MCF 10A (cell line): ENCODE data around the gene ATP6AP1. TPM values are rescaled to one million over a fixed set of nuclear protein-coding genes. Genes with fewer than 3 reads are reported as not detected.

Source experiments
- BruUV-seq: library from RNA; stranded (reverse); fragments of 400-500 nt; replicated peaks from 2 replicates; lab custom pipeline; 2021; lab: Mats Ljungman, UMichigan
- CTCF ChIA-PET: fragments of 300-600 bp; sonication (Branson Sonifier 250); formaldehyde crosslinking; extraction: SDS; loops from one replicate; lab custom pipeline; 2021; ENCODE audit warnings: antibody characterized with exemption, inconsistent platforms; lab: Yijun Ruan, JAX
- POLR2A ChIA-PET: fragments of 300-600, 350-650 bp; sonication (Branson Sonifier 250); formaldehyde crosslinking; extraction: SDS; loops from one replicate; lab custom pipeline; 2020; ENCODE audit warnings: antibody characterized with exemption, inconsistent platforms; lab: Yijun Ruan, JAX
- DNase-seq: peaks from one replicate; pipeline ENCODE4 v3.0.0-alpha.2; 2018; ENCODE audit not compliant: unreplicated experiment
- H3K27ac Mint-ChIP-seq: one replicate; pipeline ENCODE4 v1.8.0; 2022; ENCODE audit warnings: mild to moderate bottlenecking, low read depth, mixed read lengths; ENCODE audit not compliant: unreplicated experiment
- H3K27me3 Mint-ChIP-seq: one replicate; pipeline ENCODE4 v1.8.0; 2022; ENCODE audit warnings: mixed read lengths; ENCODE audit not compliant: insufficient read depth, unreplicated experiment
- H3K36me3 Mint-ChIP-seq: one replicate; pipeline ENCODE4 v1.8.0; 2022; ENCODE audit warnings: mild to moderate bottlenecking, moderate library complexity, mixed read lengths; ENCODE audit not compliant: insufficient read depth, unreplicated experiment
- H3K4me1 Mint-ChIP-seq: one replicate; pipeline ENCODE4 v1.8.0; 2022; ENCODE audit warnings: mixed read lengths; ENCODE audit not compliant: insufficient read depth, unreplicated experiment
- H3K4me3 Mint-ChIP-seq: one replicate; pipeline ENCODE4 v1.8.0; 2022; ENCODE audit warnings: mild to moderate bottlenecking, moderate library complexity, mixed read lengths; ENCODE audit not compliant: unreplicated experiment
- H3K9me3 Mint-ChIP-seq: one replicate; pipeline ENCODE4 v1.8.0; 2022; ENCODE audit warnings: mixed read lengths; ENCODE audit not compliant: unreplicated experiment
- intact Hi-C: fragments of 100-400 bp; cut with micrococcal nuclease; formaldehyde crosslinking; loops from 2 replicates; pipeline ENCODE4 v1.14.1; 2022
- total RNA-seq: library from RNA; stranded (reverse); gene quantifications from 2 replicates; pipeline ENCODE4 v1.2.3, GENCODE V29; 2022
- TF ChIP-seq, protein P1 (sequence below): fragments of 200-600 bp; IDR thresholded peaks from one replicate; pipeline ENCODE4 v1.8.0; 2022; ENCODE audit warnings: antibody characterized with exemption, mild to moderate bottlenecking; ENCODE audit not compliant: unreplicated experiment

ATP6AP1 gene
- total RNA-seq, 1 experiment from 2014 or later = 48.7 TPM

DNA sequence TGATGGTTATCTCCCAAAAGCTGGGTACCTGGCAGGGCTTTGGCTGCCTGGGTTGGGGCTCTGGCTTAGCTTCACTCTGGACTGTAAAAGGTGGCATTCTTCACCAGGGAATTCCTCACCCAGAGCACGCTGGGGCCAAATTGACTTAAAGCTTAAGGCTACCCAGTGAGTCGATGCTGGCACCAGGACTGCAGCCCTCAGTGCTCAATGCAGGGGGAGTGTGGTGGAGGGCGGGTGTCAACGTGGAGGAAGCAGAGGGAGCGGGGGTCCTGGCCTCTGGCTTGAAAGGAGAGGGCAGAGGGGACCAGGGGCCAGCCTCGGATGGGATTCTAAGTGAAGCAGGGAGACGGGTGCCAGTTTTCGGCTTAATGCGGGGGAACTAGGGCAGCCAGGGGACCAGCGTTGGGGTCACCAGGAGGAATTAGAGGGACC is 15.0 kb downstream of the ATP6AP1 start:
- POLR2A ChIA-PET = interaction anchor here (0.6 to 1.5 kb wide), 5 partner anchors 14 to 269 kb away, joined by 3 to 5 read pairs (median 3); partner anchors contain the start of gene TAFAZZIN
- H3K27me3 Mint-ChIP-seq = peaks cover 19% of the 10 kb centered on the region
- peak overlapping the region; percentile 69 for H3K4me3 Mint-ChIP-seq
- H3K4me1 Mint-ChIP-seq = no peaks in the 10 kb centered on the region
- no TSS peak for BruUV-seq
- TF ChIP-seq, protein P1, sequence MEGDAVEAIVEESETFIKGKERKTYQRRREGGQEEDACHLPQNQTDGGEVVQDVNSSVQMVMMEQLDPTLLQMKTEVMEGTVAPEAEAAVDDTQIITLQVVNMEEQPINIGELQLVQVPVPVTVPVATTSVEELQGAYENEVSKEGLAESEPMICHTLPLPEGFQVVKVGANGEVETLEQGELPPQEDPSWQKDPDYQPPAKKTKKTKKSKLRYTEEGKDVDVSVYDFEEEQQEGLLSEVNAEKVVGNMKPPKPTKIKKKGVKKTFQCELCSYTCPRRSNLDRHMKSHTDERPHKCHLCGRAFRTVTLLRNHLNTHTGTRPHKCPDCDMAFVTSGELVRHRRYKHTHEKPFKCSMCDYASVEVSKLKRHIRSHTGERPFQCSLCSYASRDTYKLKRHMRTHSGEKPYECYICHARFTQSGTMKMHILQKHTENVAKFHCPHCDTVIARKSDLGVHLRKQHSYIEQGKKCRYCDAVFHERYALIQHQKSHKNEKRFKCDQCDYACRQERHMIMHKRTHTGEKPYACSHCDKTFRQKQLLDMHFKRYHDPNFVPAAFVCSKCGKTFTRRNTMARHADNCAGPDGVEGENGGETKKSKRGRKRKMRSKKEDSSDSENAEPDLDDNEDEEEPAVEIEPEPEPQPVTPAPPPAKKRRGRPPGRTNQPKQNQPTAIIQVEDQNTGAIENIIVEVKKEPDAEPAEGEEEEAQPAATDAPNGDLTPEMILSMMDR = no peak
- H3K27ac Mint-ChIP-seq = peak overlapping the region; percentile 78
- no peaks in the 10 kb centered on the region for H3K9me3 Mint-ChIP-seq
- intact Hi-C loops = loop anchor here (5.0 kb wide), 1 partner anchor 36 kb away; the partner anchor contains the start of gene DNASE1L1
- DNase-seq = no peak
- CTCF ChIA-PET = interaction anchor here (0.6 to 0.9 kb wide), 3 partner anchors 9 to 148 kb away, joined by 3 read pairs; partner anchors contain the start of gene TKTL1
- H3K36me3 Mint-ChIP-seq = peaks cover 27% of the 10 kb centered on the region

DNA sequence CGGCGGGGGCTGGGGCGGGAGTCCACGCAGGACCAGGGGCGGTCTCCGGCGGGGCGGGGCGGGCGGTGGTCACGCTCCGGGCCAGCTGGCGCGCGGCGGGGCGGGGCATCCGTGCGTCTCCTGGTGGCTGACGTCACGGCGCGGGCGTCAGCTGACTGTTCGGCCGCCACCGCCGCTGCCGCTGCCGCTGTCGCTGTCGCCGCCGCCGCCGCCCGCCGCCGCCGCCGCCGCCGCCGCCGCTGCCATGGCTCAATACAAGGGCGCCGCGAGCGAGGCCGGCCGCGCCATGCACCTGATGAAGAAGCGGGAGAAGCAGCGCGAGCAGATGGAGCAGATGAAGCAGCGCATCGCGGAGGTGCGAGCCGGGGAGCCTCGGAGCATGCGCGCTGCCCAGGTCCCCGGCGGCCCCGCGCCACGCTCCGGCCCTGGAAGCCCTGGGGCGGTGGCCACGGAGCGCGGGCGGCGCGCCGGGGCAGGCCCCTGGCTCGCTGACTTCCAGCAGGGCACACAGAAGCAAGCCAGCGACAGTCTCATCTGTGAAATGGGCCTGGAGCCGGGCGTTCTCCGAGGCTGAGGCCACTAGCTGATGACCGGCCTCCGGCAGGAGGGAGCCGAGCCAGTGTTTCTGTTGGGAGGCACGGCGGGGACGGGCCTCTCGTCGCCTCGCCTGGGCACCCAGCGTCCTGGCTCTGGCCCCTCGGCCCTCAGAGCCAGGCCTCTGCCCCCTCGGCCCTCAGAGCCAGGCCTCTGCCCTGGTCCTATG is 15.7 kb downstream of the ATP6AP1 start, which contains the start of gene FAM50A:
TSS of gene FAM50A (plus strand) at position 150 of the 763 bp plus-strand sequence. CDS start at position 245, 95 bp downstream.
- Mint-ChIP-seq H3K27ac (peak within 1 kb of the TSS; percentile 78), H3K4me3 (peak within 1 kb of the TSS; percentile 69), H3K4me1 (no peaks in the 10 kb centered on the region), H3K9me3 (no peaks in the 10 kb centered on the region), H3K36me3 (peaks cover 32% of the 10 kb centered on the region), H3K27me3 (peaks cover 19% of the 10 kb centered on the region)
- BruUV-seq = no TSS peak
- peak; percentile 34 for DNase-seq
- POLR2A ChIA-PET = interaction anchor here (0.9 to 1.5 kb wide), 5 partner anchors 13 to 71 kb away, joined by 3 to 5 read pairs (median 3); partner anchors contain the start of genes SLC10A3 and TAFAZZIN
- CTCF ChIA-PET = interaction anchor here (0.6 to 0.9 kb wide), 3 partner anchors 9 to 44 kb away, joined by 3 read pairs; no protein-coding TSS in a partner anchor
- TF ChIP-seq, protein P1 = no peak
- intact Hi-C loops = loop anchor here (5.0 kb wide), 1 partner anchor 37 kb away; the partner anchor contains the start of gene DNASE1L1

DNA sequence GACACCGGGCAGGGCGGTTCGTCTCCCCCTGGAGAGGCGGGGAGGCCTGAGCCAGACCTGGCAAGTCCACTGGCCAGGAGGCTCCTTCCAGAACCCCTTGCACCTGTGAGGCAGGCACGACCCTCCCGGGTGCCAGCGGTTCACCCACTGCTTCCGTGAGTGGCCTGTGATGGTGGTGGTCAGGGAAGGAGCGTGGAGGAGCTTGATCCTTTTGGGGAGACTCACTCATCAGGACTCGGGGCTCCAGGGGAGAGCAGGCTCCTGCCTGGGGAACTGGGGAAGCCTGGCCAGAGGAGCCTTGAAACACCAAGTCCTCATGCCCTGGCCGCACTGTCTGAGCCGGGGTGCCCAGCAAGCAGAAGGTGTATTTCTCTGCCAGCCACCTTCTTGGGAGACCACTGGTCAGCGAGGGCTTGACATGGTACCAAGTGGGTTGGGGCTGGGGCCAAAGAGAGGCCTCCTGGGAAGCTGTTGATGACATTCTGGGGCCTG is 16.3 kb downstream of the ATP6AP1 start:
- BruUV-seq = no TSS peak
- Mint-ChIP-seq H3K4me3 (peak overlapping the region; percentile 69), H3K27ac (peak overlapping the region; percentile 31), H3K36me3 (peaks cover 32% of the 10 kb centered on the region), H3K4me1 (no peaks in the 10 kb centered on the region), H3K9me3 (no peaks in the 10 kb centered on the region), H3K27me3 (peaks cover 19% of the 10 kb centered on the region)
- DNase-seq = no peak
- POLR2A ChIA-PET = interaction anchor here (0.5 to 1.5 kb wide), 4 partner anchors 10 to 46 kb away, joined by 3 read pairs; partner anchors contain the start of gene SLC10A3
- TF ChIP-seq, protein P1 = no peak
- intact Hi-C loops = loop anchor here (5.0 kb wide), 1 partner anchor 38 kb away; the partner anchor contains the start of gene DNASE1L1
- CTCF ChIA-PET = interaction anchor here (0.7 to 0.9 kb wide), 2 partner anchors 8 to 72 kb away, joined by 3 read pairs; no protein-coding TSS in a partner anchor
